H1 (cell line): ENCODE data around the gene PRDX5. TPM values are rescaled to one million over a fixed set of nuclear protein-coding genes. Genes with fewer than 3 reads are reported as not detected.

Experiments
- CTCF ChIA-PET: fragments of 300-600 bp; sonication (Branson Sonifier 250); formaldehyde crosslinking; loops from one replicate; lab custom pipeline; 2021; ENCODE audit not compliant: partially characterized antibody; lab: Charles Lee
- POLR2A ChIA-PET: fragments of 300-600 bp; sonication (Branson Sonifier 250); formaldehyde crosslinking; loops from one replicate; lab custom pipeline; 2021; ENCODE audit warnings: inconsistent platforms; ENCODE audit not compliant: partially characterized antibody; lab: Charles Lee
- DNase-seq, 2 experiments: peaks; one replicate each; pipeline versions ENCODE4 v3.0.0 to v3.0.0-alpha.2; 2010 to 2022; ENCODE audit warnings: low spot score in 2 of 2, low read depth in 1 of 2, mixed read lengths in 1 of 2
- FAIRE-seq: peaks from 2 replicates; lab custom pipeline; 2011; peaks lifted over from hg19 to GRCh38; lab: Jason Lieb, UNC
- H2AFZ ChIP-seq: 2 replicates; pipeline ENCODE4 v1.8.1; 2012; ENCODE audit warnings: low read length, inconsistent platforms
- H2AK5ac ChIP-seq: 2 replicates; pipeline ENCODE4 v1.6.1; 2013; ENCODE audit warnings: low read depth, low read length
- H2BK120ac ChIP-seq: replicated peaks from 2 replicates; pipeline ENCODE3; 2013; ENCODE audit warnings: low read depth, low read length, inconsistent platforms
- H2BK12ac ChIP-seq: 2 replicates; pipeline ENCODE4 v1.6.1; 2013; ENCODE audit warnings: low read depth, low read length
- H2BK15ac ChIP-seq: 2 replicates; pipeline ENCODE4 v1.6.1; 2013; ENCODE audit warnings: low read length
- H2BK20ac ChIP-seq: 2 replicates; pipeline ENCODE4 v1.6.1; 2013; ENCODE audit warnings: low read length
- H2BK5ac ChIP-seq: 2 replicates; pipeline ENCODE4 v1.6.1; 2013; ENCODE audit warnings: low read depth, low read length
- H3K14ac ChIP-seq: 2 replicates; pipeline ENCODE4 v1.6.1; 2013; ENCODE audit warnings: inconsistent platforms; ENCODE audit not compliant: insufficient read length
- H3K18ac ChIP-seq: 2 replicates; pipeline ENCODE4 v1.6.1; 2013; ENCODE audit warnings: low read length; ENCODE audit errors: extremely low read depth
- H3K23ac ChIP-seq: 2 replicates; pipeline ENCODE4 v1.6.1; 2013; ENCODE audit warnings: inconsistent platforms; ENCODE audit not compliant: insufficient read length
- H3K23me2 ChIP-seq: 2 replicates; pipeline ENCODE4 v1.6.1; 2013; ENCODE audit warnings: low read depth, low read length
- H3K27ac ChIP-seq: 2 replicates; pipeline ENCODE4 v1.6.1; 2011; ENCODE audit warnings: low read depth, low read length, inconsistent platforms
- H3K27me3 ChIP-seq, 4 experiments: replicated peaks in 1 of 4; 1 replicate in 1 of 4; 2 replicates in 3 of 4; pipeline versions ENCODE4 v1.6.1 to v1.8.1; 2011 to 2013; ENCODE audit warnings: low read length in 3 of 4, mild to moderate bottlenecking in 3 of 4, inconsistent platforms in 2 of 4, mixed read lengths in 2 of 4, moderate library complexity in 1 of 4; ENCODE audit not compliant: control insufficient read depth in 3 of 4, insufficient read depth in 3 of 4; ENCODE audit errors: extremely low read depth in 1 of 4
- H3K36me3 ChIP-seq, 4 experiments: 2 replicates each; pipeline versions ENCODE4 v1.6.1 to v1.8.1; 2011 to 2013; ENCODE audit warnings: mild to moderate bottlenecking in 4 of 4, low read length in 3 of 4, moderate library complexity in 2 of 4, control low read depth in 1 of 4, inconsistent platforms in 1 of 4; ENCODE audit not compliant: insufficient read depth in 4 of 4, control insufficient read depth in 2 of 4
- H3K4ac ChIP-seq: replicated peaks from 2 replicates; pipeline ENCODE3; 2013; ENCODE audit warnings: low read length, low read depth, mixed read lengths, inconsistent platforms; ENCODE audit not compliant: insufficient read length
- H3K4me1 ChIP-seq, 4 experiments: replicated peaks in 1 of 4; 1 replicate in 1 of 4; 2 replicates in 3 of 4; pipeline versions ENCODE4 v1.6.1 to v1.8.1; 2011 to 2013; ENCODE audit warnings: low read length in 3 of 4, inconsistent platforms in 2 of 4, mixed read lengths in 1 of 4; ENCODE audit not compliant: insufficient read depth in 4 of 4, control insufficient read depth in 3 of 4
- H3K4me2 ChIP-seq, 2 experiments: 2 replicates each; pipeline versions ENCODE4 v1.6.1 to v1.8.1; 2011 to 2013; ENCODE audit warnings: low read depth in 2 of 2, low read length in 2 of 2, control low read depth in 1 of 2, inconsistent platforms in 1 of 2, mild to moderate bottlenecking in 1 of 2; ENCODE audit not compliant: insufficient read depth in 1 of 2
- H3K4me3 ChIP-seq, 4 experiments: fragments of 200-600, 300-600 bp in 1 of 4; sonication (generic), shearing (Covaris generic), sonication (Bioruptor Twin) in 1 of 4; 2 replicates each; pipeline versions ENCODE4 v1.5.1 to v1.8.1; 2011 to 2016; ENCODE audit warnings: low read length in 4 of 4, low read depth in 3 of 4, control low read depth in 2 of 4, inconsistent platforms in 2 of 4, mild to moderate bottlenecking in 2 of 4, mixed read lengths in 1 of 4, moderate library complexity in 1 of 4; ENCODE audit not compliant: insufficient read depth in 2 of 4; ENCODE audit errors: extremely low read depth in 1 of 4
- H3K56ac ChIP-seq: replicated peaks from 2 replicates; pipeline ENCODE3; 2013; ENCODE audit warnings: low read depth, mild to moderate bottlenecking, mixed read lengths, low read length, inconsistent platforms; ENCODE audit not compliant: insufficient read length
- H3K79me1 ChIP-seq: 2 replicates; pipeline ENCODE4 v1.6.1; 2013; ENCODE audit warnings: low read depth, low read length, control low read depth
- H3K79me2 ChIP-seq, 2 experiments: 2 replicates each; pipeline versions ENCODE4 v1.6.1 to v1.8.1; 2012 to 2013; ENCODE audit warnings: low read length in 2 of 2, mild to moderate bottlenecking in 2 of 2, inconsistent platforms in 1 of 2; ENCODE audit not compliant: insufficient read depth in 2 of 2, control insufficient read depth in 1 of 2
- H3K9ac ChIP-seq, 4 experiments: replicated peaks in 1 of 4; 1 replicate in 1 of 4; 2 replicates in 3 of 4; pipeline versions ENCODE4 v1.6.1 to v1.8.1; 2011 to 2013; ENCODE audit warnings: low read depth in 3 of 4, low read length in 3 of 4, control low read depth in 2 of 4, mild to moderate bottlenecking in 2 of 4, moderate library complexity in 2 of 4, inconsistent platforms in 1 of 4; ENCODE audit errors: extremely low read depth in 1 of 4
- H3K9me3 ChIP-seq, 2 experiments: 2 replicates each; pipeline versions ENCODE4 v1.6.1 to v1.8.1; 2012 to 2013; ENCODE audit warnings: mild to moderate bottlenecking in 2 of 2, moderate library complexity in 2 of 2, control low read depth in 1 of 2, inconsistent platforms in 1 of 2, low read depth in 1 of 2, low read length in 1 of 2, mixed read lengths in 1 of 2; ENCODE audit not compliant: insufficient read depth in 2 of 2
- H4K20me1 ChIP-seq, 2 experiments: replicated peaks in 1 of 2; 2 replicates each; pipeline versions ENCODE3 to v1.8.1; 2011 to 2013; ENCODE audit warnings: inconsistent platforms in 2 of 2, low read length in 2 of 2, mild to moderate bottlenecking in 1 of 2; ENCODE audit not compliant: insufficient read depth in 2 of 2, control insufficient read depth in 1 of 2
- H4K5ac ChIP-seq: 2 replicates; pipeline ENCODE4 v1.6.1; 2013; ENCODE audit warnings: low read length, low read depth, mixed read lengths, inconsistent platforms; ENCODE audit not compliant: insufficient read length
- H4K8ac ChIP-seq: 2 replicates; pipeline ENCODE4 v1.8.0; 2013; ENCODE audit warnings: mild to moderate bottlenecking, moderate library complexity, low read length, inconsistent platforms; ENCODE audit not compliant: insufficient read depth; ENCODE audit errors: extremely low read depth
- H4K91ac ChIP-seq: replicated peaks from 2 replicates; pipeline ENCODE3; 2013; ENCODE audit warnings: low read length, mixed read lengths, inconsistent platforms; ENCODE audit not compliant: insufficient read length
- CBX8 ChIP-seq: fragments of 300-800, 300-1000 bp; sonication (generic); IDR thresholded peaks from 2 replicates; pipeline ENCODE4 v1.7.1; 2016; ENCODE audit warnings: low read depth, low read length, borderline replicate concordance
- CEBPB ChIP-seq: IDR thresholded peaks from 2 replicates; pipeline ENCODE4 v1.6.1; 2012; ENCODE audit warnings: low read depth, low read length
- CHD2 ChIP-seq: IDR thresholded peaks from 2 replicates; pipeline ENCODE4 v1.6.1; 2012; ENCODE audit warnings: low read length, improper control_type of control experiment
- EP300 ChIP-seq, 2 experiments: IDR thresholded peaks; 1 replicate in 1 of 2; 2 replicates in 1 of 2; pipeline ENCODE4 v1.6.1; 2011 to 2012; ENCODE audit warnings: low read depth in 2 of 2, low read length in 2 of 2, mild to moderate bottlenecking in 2 of 2, borderline replicate concordance in 1 of 2, inconsistent platforms in 1 of 2, moderate library complexity in 1 of 2
- PHF8 ChIP-seq: fragments of 200-600 bp; sonication (generic); conservative IDR thresholded peaks from 2 replicates; pipeline ENCODE4 v1.7.1; 2012; ENCODE audit warnings: low read depth, mild to moderate bottlenecking, inconsistent platforms, low read length, moderate library complexity
- RNF2 ChIP-seq: fragments of 200-900, 300-1000 bp; sonication (generic); IDR thresholded peaks from 2 replicates; pipeline ENCODE4 v1.7.1; 2016; ENCODE audit warnings: borderline replicate concordance, low read depth, mild to moderate bottlenecking, antibody characterized with exemption, low read length; ENCODE audit not compliant: poor library complexity, severe bottlenecking; ENCODE audit errors: missing control alignments
- SAP30 ChIP-seq: fragments of 300-600 bp; sonication (generic); IDR thresholded peaks from 2 replicates; pipeline ENCODE4 v1.7.1; 2012; ENCODE audit warnings: low read length, moderate library complexity, mild to moderate bottlenecking, inconsistent platforms; ENCODE audit not compliant: insufficient read depth, insufficient replicate concordance
- SIN3A ChIP-seq, 2 experiments: IDR thresholded peaks in 1 of 2; conservative IDR thresholded peaks in 1 of 2; 2 replicates each; pipeline ENCODE4 v1.6.1; 2011 to 2012; ENCODE audit warnings: low read length in 2 of 2, improper control_type of control experiment in 1 of 2, low read depth in 1 of 2, mild to moderate bottlenecking in 1 of 2
- TAF1 ChIP-seq: IDR thresholded peaks from 2 replicates; pipeline ENCODE4 v1.6.1; 2011; ENCODE audit warnings: mild to moderate bottlenecking, low read depth, low read length
- TAF7 ChIP-seq: optimal IDR thresholded peaks from 2 replicates; pipeline ENCODE3; 2011; ENCODE audit warnings: low read depth, mild to moderate bottlenecking, inconsistent platforms, low read length, moderate library complexity, borderline replicate concordance
- USF2 ChIP-seq: IDR thresholded peaks from 2 replicates; pipeline ENCODE4 v1.6.1; 2011; ENCODE audit warnings: low read length, improper control_type of control experiment
- WGBS, 2 experiments: shearing (Covaris generic) in 1 of 2; methylation state at CpG; one replicate each; pipeline versions ENCODE4 v1.1.6 to v1.1.7; 2013 to 2015; ENCODE audit warnings: low lambda C conversion rate in 2 of 2, mixed read lengths in 2 of 2, inconsistent platforms in 1 of 2, low coverage in 1 of 2, missing lambda C conversion rate in 1 of 2; ENCODE audit not compliant: insufficient replicate concordance in 2 of 2, insufficient coverage in 1 of 2, insufficient read length in 1 of 2; ENCODE audit errors: extremely low coverage in 1 of 2, missing lambda C conversion rate in 1 of 2; 5-methylcytosine and 5-hydroxymethylcytosine counted together
- polyA plus RNA-seq, 7 experiments: library from polyadenylated mRNA; depleted of rRNA in 3 of 7; stranded (reverse) in 5 of 7; unstranded in 2 of 7; fragments of >200 nt in 5 of 7; fragments of 200-250 nt in 2 of 7; gene quantifications; 1 replicate in 5 of 7; 2 replicates in 1 of 7; 4 replicates in 1 of 7; pipeline versions ENCODE4 v1.2.1 to v1.2.3, GENCODE V29; 2011 to 2013; ENCODE audit warnings: missing spikeins in 2 of 7, mixed read lengths in 2 of 7
- total RNA-seq: library from RNA; stranded (reverse); fragmentation: NEBNext Ultra II Directional; extraction: Animal tissue kit (Norgen Biotek cat#: 25700); gene quantifications from 2 replicates; pipeline ENCODE4 v1.2.1, GENCODE V29; 2021

Gene PRDX5
- total and polyA plus RNA-seq, 2 of the 8 experiments (the other 6 are each of a cell fraction or from before 2014, with no cell fraction given) = 201 to 582 TPM

- DNase-seq (no peak), FAIRE-seq (no peak)
- CTCF ChIA-PET = interaction anchor here (0.9 to 20.8 kb wide), 18 partner anchors 9 to 341 kb away, joined by 3 to 614 read pairs (median 10); partner anchors contain the start of genes BAD, CCDC88B, FERMT3 and GPR137
- H3K4ac ChIP-seq = no peak overlapping the region
- no peak overlapping the region; the same call in 1 of the 2 replicates for H2BK5ac ChIP-seq
- H3K4me1 ChIP-seq = peaks cover 3 to 22% (median 19%) of the 10 kb centered on the region in 4 experiments; a peak in 6 of 7 replicates
- no peak overlapping the region for H3K56ac ChIP-seq
- H3K79me2 ChIP-seq = peaks cover 0 to 17% of the 10 kb centered on the region in 2 experiments; a peak in 2 of 4 replicates
- H4K8ac ChIP-seq = no peak overlapping the region
- no peaks in the 10 kb centered on the region; a peak in 1 of 4 replicates for H3K9me3 ChIP-seq
- peak overlapping the region; percentile 38 to 74 for H3K4me2 ChIP-seq
- H4K5ac ChIP-seq = no peak overlapping the region
- 0 out of 2 replicates have a peak overlapping the region, but pooled peaks have one; percentile 1 for H2BK12ac ChIP-seq
- H4K91ac ChIP-seq = no peak overlapping the region
- H2AFZ ChIP-seq = no peak overlapping the region
- H3K36me3 ChIP-seq = no peaks in the 10 kb centered on the region; a peak in 1 of 8 replicates
- H3K14ac ChIP-seq = no peak overlapping the region
- no peak overlapping the region for H2AK5ac ChIP-seq
- peak overlapping the region; percentile 85 for H3K18ac ChIP-seq
- POLR2A ChIA-PET = interaction anchor here (0.9 to 5.6 kb wide), 21 partner anchors 9 to 384 kb away, joined by 3 to 57 read pairs (median 6); partner anchors contain the start of genes BAD, FERMT3, FKBP2 and GPR137
- H3K9ac ChIP-seq = peak overlapping the region in 1 of 4 experiments; percentile 88; a peak in 1 of 7 replicates
- no peak overlapping the region for H3K23ac ChIP-seq
- H3K23me2 ChIP-seq = peaks cover 15% of the 10 kb centered on the region; the same call in 1 of the 2 replicates
- 41% methylated on average over 5 of the region's 5 CpGs; no CpG with 5 or more reads in 1 of the 2 experiments for WGBS, 2 experiments
- peaks cover 11% of the 10 kb centered on the region; the same call in 1 of the 2 replicates for H3K79me1 ChIP-seq
- H2BK15ac ChIP-seq = no peak overlapping the region
- no peak overlapping the region for H3K27ac ChIP-seq
- H2BK20ac ChIP-seq = no peak overlapping the region
- peaks cover 2 to 3% of the 10 kb centered on the region in 2 experiments for H4K20me1 ChIP-seq
- no peak overlapping the region for H2BK120ac ChIP-seq
- H3K27me3 ChIP-seq = peaks cover 18 to 35% (median 23%) of the 10 kb centered on the region in 4 experiments
- H3K4me3 ChIP-seq = peak overlapping the region in 3 of 4 experiments; percentile 57 to 71 (median 59); a peak in 6 of 8 replicates
- TF ChIP-seq EP300 (IDR thresholded peaks at IDR 0.05; ENCODE audit: borderline replicate concordance in 1 of 2, low read depth in 2 of 2, low read length in 2 of 2) (no peak), CBX8 (no peak), CEBPB (no peak), SAP30 (no peak), PHF8 (no peak), TAF7 (no peak), CHD2 (no peak), RNF2 (no peak), SIN3A (conservative IDR thresholded peaks at IDR 0.05 in 1 of 2, IDR thresholded peaks at IDR 0.05 in 1 of 2; ENCODE audit: low read depth in 1 of 2, low read length in 2 of 2) (no peak), USF2 (no peak), TAF1 (no peak)
These were observed 13.9 kb upstream of the PRDX5 start for GRCh38 chr11:64304032-64304315.
